Fibroblast of the aortic adventitia (primary cell): ENCODE measurements around the gene FAM161A. TPM values are rescaled to one million over a fixed set of nuclear protein-coding genes. Genes with fewer than 3 reads are reported as not detected.

Source experiments
- DNase-seq: peaks from one replicate; pipeline ENCODE4 v3.0.0-alpha.2; 2010; ENCODE audit warnings: low read depth
- H3K4me3 ChIP-seq: 2 replicates; pipeline ENCODE4 v1.5.1; 2011; ENCODE audit warnings: low read depth, mild to moderate bottlenecking, control low read depth, low read length, moderate library complexity
- CTCF ChIP-seq: IDR thresholded peaks from 2 replicates; pipeline ENCODE4 v1.5.1; 2011; ENCODE audit warnings: mild to moderate bottlenecking, low read length, control low read depth, inconsistent platforms; ENCODE audit not compliant: insufficient read depth
- total RNA-seq: library from RNA; depleted of rRNA; stranded (reverse); fragments of >200 nt; gene quantifications from 2 replicates; pipeline ENCODE4 v1.2.3, GENCODE V29; 2012; ENCODE audit warnings: low replicate concordance

Gene FAM161A
- total RNA-seq: 7.6 and 8.1 TPM in 2 replicates

- TF ChIP-seq CTCF: no peak
- peak within 1 kb of the TSS; percentile 98 for H3K4me3 ChIP-seq
Observed at GRCh38 chr2:61853847-61854563, at the start of gene FAM161A. FAM161A (minus strand) TSS chr2:61854060; CDS start chr2:61854041, 19 bp downstream.

GRCh38 chr2:61900281-61900680 is 46.4 kb upstream of the FAM161A start:
- H3K4me3 ChIP-seq: no peak overlapping the region
- no peak for DNase-seq
- TF ChIP-seq CTCF: no peak

More at GRCh38 chr2:61853847-61854563, at the start of gene FAM161A:
- DNase-seq: peak; percentile 78

GRCh38 chr2:61898810-61899209 is 45.0 kb upstream of the FAM161A start:
- peak; percentile 60 for TF ChIP-seq CTCF
- DNase-seq: peak; percentile 37

GRCh38 chr2:61888267-61889055 is 34.6 kb upstream of the FAM161A start, which contains the start of gene CCT4:
CCT4 (minus strand) TSS chr2:61888656; CDS start chr2:61888507, 149 bp downstream.
- DNase-seq: peak; percentile 84
- peak within 1 kb of the TSS; percentile 79 for H3K4me3 ChIP-seq
- TF ChIP-seq CTCF: no peak

More at GRCh38 chr2:61898810-61899209, 45.0 kb upstream of the FAM161A start:
- H3K4me3 ChIP-seq: no peak overlapping the region

- no peak for TF ChIP-seq CTCF
- DNase-seq: peak; percentile 49
- H3K4me3 ChIP-seq: peak overlapping the region; percentile 79
Observed at GRCh38 chr2:61887717-61888266, 33.9 kb upstream of the FAM161A start.

- no peak for DNase-seq
- peak overlapping the region; percentile 39 for H3K4me3 ChIP-seq
- TF ChIP-seq CTCF: no peak
Observed at GRCh38 chr2:61885896-61886603, 32.2 kb upstream of the FAM161A start.
